HepG2 (cell line): ENCODE results near the gene TOMM20. TPM values are rescaled to one million over a fixed set of nuclear protein-coding genes. Genes with fewer than 3 reads are reported as not detected.
A peak's percentile ranks its signal among the peaks of the same experiment; 100 is the strongest.

Experiments
- GFI1 ChIP-seq: sonication (generic); formaldehyde crosslinking; IDR thresholded peaks from 2 replicates; pipeline ENCODE4 v1.5.0; 2020; ENCODE audit warnings: missing genetic modification reagents, mild to moderate bottlenecking, borderline replicate concordance
- KAT2B ChIP-seq: fragments of 150-350 bp; IDR thresholded peaks from 2 replicates; pipeline ENCODE4 v1.6.1; 2014; ENCODE audit warnings: low read depth, low read length, borderline replicate concordance
- KDM6A ChIP-seq: IDR thresholded peaks from 2 replicates; pipeline ENCODE4 v1.6.1; 2016; ENCODE audit warnings: low read depth
- KLF12 ChIP-seq: sonication (generic); formaldehyde crosslinking; IDR thresholded peaks from 2 replicates; pipeline ENCODE4 v1.4.0; 2020; ENCODE audit warnings: missing genetic modification reagents, borderline replicate concordance
- MXD4 ChIP-seq: IDR thresholded peaks from 2 replicates; pipeline ENCODE4 v1.6.1; 2016; ENCODE audit warnings: mild to moderate bottlenecking, missing biosample characterization, missing genetic modification reagents
- MXI1 ChIP-seq: IDR thresholded peaks from 3 replicates; pipeline ENCODE4 v1.6.1; 2012; ENCODE audit warnings: low read depth, low read length, inconsistent platforms, borderline replicate concordance
- PHF21A ChIP-seq: sonication (generic); formaldehyde crosslinking; IDR thresholded peaks from 2 replicates; pipeline ENCODE4 v1.5.0; 2020; ENCODE audit warnings: mild to moderate bottlenecking, missing genetic modification reagents
- PLRG1 ChIP-seq: fragments of 450-650 bp; conservative IDR thresholded peaks from 2 replicates; pipeline ENCODE4 v1.6.1; 2016
- RBM22 ChIP-seq: fragments of 200-400 bp; formaldehyde crosslinking; optimal IDR thresholded peaks from 2 replicates; pipeline ENCODE3; 2017; ENCODE audit warnings: mild to moderate bottlenecking, low read length, moderate library complexity
- SMC3 ChIP-seq: IDR thresholded peaks from 2 replicates; pipeline ENCODE4 v1.6.1; 2011; ENCODE audit warnings: low read length, improper control_type of control experiment
- ZKSCAN8 ChIP-seq: IDR thresholded peaks from 2 replicates; pipeline ENCODE4 v1.6.1; 2016; ENCODE audit warnings: borderline replicate concordance, missing genetic modification reagents, missing compliant biosample characterization
- ZMYM2 ChIP-seq: sonication (generic); formaldehyde crosslinking; IDR thresholded peaks from 2 replicates; pipeline ENCODE4 v1.8.0; 2022; ENCODE audit warnings: mild to moderate bottlenecking, missing genetic modification reagents
- ZNF256 ChIP-seq: sonication (generic); formaldehyde crosslinking; conservative IDR thresholded peaks from 2 replicates; pipeline ENCODE4 v1.4.0; 2020; ENCODE audit warnings: missing genetic modification reagents
- ZNF431 ChIP-seq: sonication (generic); formaldehyde crosslinking; IDR thresholded peaks from 2 replicates; pipeline ENCODE4 v1.9.0; 2022; ENCODE audit warnings: missing genetic modification reagents, low read depth, mild to moderate bottlenecking, borderline replicate concordance
- ZNF496 ChIP-seq: sonication (generic); formaldehyde crosslinking; IDR thresholded peaks from 2 replicates; pipeline ENCODE4 v1.8.1; 2023; ENCODE audit warnings: mild to moderate bottlenecking, moderate library complexity, missing genetic modification reagents; ENCODE audit not compliant: insufficient replicate concordance
- ZNF678 ChIP-seq: sonication (generic); formaldehyde crosslinking; IDR thresholded peaks from 2 replicates; pipeline ENCODE4 v1.4.0; 2020; ENCODE audit warnings: mild to moderate bottlenecking, missing genetic modification reagents
- ZNF790 ChIP-seq: sonication (generic); formaldehyde crosslinking; IDR thresholded peaks from 2 replicates; pipeline ENCODE4 v1.8.0; 2022; ENCODE audit warnings: missing genetic modification reagents, mild to moderate bottlenecking, borderline replicate concordance
- polyA plus RNA-seq, 8 experiments: library from polyadenylated mRNA; depleted of rRNA in 3 of 8; stranded (reverse) in 7 of 8; unstranded in 1 of 8; fragments of >200 nt; fragmentation: Illumina TruSeq in 4 of 8; extraction: Trizol in 4 of 8; gene quantifications; 2 replicates each; pipeline versions ENCODE4 v1.2.1 to v1.2.3, GENCODE V29; 2011 to 2016; ENCODE audit warnings: low read depth in 4 of 8, missing spikeins in 1 of 8, mixed read lengths in 1 of 8; ENCODE audit not compliant: insufficient read depth in 1 of 8
- total RNA-seq, 5 experiments: library from RNA; depleted of rRNA; stranded (reverse); fragments of >200 nt; fragmentation: Illumina TruSeq; extraction: Trizol; gene quantifications; 2 replicates each; pipeline ENCODE4 v1.2.3, GENCODE V29; 2016; ENCODE audit warnings: low read depth in 1 of 5
- TF ChIP-seq, protein P1 (sequence below): sonication (generic); formaldehyde crosslinking; IDR thresholded peaks from 2 replicates; pipeline ENCODE4 v1.4.0; 2020; ENCODE audit warnings: missing genetic modification reagents
- TF ChIP-seq, protein P2 (sequence below): sonication (generic); formaldehyde crosslinking; IDR thresholded peaks from 2 replicates; pipeline ENCODE4 v1.5.1; 2020; ENCODE audit warnings: mild to moderate bottlenecking, missing genetic modification reagents
- TF ChIP-seq, protein P3 (sequence below): sonication (generic); formaldehyde crosslinking; IDR thresholded peaks from 2 replicates; pipeline ENCODE4 v1.5.0; 2020; ENCODE audit warnings: mild to moderate bottlenecking, missing genetic modification reagents

Gene TOMM20
- total and polyA plus RNA-seq, 2 of the 13 experiments (the other 11 are each of a cell fraction or from before 2014, with no cell fraction given): 153 to 376 TPM

DNA sequence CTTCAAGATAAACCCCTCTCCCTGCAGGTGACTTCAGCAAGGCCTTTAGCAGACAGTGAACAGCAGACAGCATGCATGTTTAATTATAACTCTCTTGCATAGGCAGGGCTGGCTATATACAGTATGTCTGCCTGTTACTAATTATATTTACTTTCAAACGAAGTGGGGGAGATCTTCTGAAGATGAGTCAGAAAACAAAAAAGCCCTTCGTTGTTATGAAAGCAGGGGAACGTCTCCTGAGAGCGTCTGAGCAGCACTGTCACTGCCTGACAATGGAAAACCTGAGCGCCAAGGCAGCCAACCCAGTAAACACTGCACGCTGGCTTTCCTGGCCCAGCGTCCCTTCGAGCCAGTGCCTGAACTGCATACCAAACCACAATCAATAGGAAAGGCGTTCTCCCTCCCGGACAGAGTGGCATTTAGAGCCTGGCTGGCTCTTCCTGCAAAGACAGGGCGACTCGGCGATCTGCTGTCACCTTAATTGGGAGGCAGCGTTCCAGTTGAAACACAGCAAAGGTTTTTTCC lies 54.1 kb downstream of the TOMM20 start (continued):
- TF ChIP-seq ZNF256 (CRISPR knock-in tag) (no peak), ZMYM2 (CRISPR knock-in tag) (peak; percentile 54; the same call in 1 of the 2 replicates), ZKSCAN8 (CRISPR knock-in tag) (0 out of 2 replicates have a peak, but pooled peaks have one; percentile 24), ZNF678 (CRISPR knock-in tag) (no peak), GFI1 (CRISPR knock-in tag) (no peak), KDM6A (CRISPR knock-in tag) (0 out of 2 replicates have a peak, but pooled peaks have one; percentile 7), PHF21A (0 out of 2 replicates have a peak, but pooled peaks have one; percentile 10), RBM22 (no peak), MXD4 (CRISPR knock-in tag) (no peak), SMC3 (no peak), ZNF790 (no peak), MXI1 (no peak), KLF12 (CRISPR knock-in tag) (no peak), ZNF496 (CRISPR knock-in tag) (no peak), KAT2B (no peak), ZNF431 (CRISPR knock-in tag) (no peak), PLRG1 (no peak)
- TF ChIP-seq, protein P1, sequence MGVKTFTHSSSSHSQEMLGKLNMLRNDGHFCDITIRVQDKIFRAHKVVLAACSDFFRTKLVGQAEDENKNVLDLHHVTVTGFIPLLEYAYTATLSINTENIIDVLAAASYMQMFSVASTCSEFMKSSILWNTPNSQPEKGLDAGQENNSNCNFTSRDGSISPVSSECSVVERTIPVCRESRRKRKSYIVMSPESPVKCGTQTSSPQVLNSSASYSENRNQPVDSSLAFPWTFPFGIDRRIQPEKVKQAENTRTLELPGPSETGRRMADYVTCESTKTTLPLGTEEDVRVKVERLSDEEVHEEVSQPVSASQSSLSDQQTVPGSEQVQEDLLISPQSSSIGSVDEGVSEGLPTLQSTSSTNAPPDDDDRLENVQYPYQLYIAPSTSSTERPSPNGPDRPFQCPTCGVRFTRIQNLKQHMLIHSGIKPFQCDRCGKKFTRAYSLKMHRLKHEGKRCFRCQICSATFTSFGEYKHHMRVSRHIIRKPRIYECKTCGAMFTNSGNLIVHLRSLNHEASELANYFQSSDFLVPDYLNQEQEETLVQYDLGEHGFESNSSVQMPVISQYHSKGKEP: no peak
- TF ChIP-seq, protein P2, sequence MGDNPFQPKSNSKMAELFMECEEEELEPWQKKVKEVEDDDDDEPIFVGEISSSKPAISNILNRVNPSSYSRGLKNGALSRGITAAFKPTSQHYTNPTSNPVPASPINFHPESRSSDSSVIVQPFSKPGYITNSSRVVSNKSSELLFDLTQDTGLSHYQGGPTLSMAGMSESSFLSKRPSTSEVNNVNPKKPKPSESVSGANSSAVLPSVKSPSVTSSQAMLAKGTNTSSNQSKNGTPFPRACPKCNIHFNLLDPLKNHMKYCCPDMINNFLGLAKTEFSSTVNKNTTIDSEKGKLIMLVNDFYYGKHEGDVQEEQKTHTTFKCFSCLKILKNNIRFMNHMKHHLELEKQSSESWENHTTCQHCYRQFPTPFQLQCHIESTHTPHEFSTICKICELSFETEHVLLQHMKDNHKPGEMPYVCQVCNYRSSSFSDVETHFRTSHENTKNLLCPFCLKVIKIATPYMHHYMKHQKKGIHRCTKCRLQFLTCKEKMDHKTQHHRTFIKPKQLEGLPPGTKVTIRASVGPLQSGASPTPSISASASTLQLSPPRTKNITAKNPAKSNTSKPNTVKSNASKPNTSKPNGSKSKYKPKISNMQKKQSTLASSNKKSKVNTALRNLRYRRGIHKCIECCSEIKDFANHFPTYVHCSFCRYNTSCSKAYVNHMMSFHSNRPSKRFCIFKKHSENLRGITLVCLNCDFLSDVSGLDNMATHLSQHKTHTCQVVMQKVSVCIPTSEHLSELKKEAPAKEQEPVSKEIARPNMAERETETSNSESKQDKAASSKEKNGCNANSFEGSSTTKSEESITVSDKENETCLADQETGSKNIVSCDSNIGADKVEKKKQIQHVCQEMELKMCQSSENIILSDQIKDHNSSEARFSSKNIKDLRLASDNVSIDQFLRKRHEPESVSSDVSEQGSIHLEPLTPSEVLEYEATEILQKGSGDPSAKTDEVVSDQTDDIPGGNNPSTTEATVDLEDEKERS: no peak
- TF ChIP-seq, protein P3, sequence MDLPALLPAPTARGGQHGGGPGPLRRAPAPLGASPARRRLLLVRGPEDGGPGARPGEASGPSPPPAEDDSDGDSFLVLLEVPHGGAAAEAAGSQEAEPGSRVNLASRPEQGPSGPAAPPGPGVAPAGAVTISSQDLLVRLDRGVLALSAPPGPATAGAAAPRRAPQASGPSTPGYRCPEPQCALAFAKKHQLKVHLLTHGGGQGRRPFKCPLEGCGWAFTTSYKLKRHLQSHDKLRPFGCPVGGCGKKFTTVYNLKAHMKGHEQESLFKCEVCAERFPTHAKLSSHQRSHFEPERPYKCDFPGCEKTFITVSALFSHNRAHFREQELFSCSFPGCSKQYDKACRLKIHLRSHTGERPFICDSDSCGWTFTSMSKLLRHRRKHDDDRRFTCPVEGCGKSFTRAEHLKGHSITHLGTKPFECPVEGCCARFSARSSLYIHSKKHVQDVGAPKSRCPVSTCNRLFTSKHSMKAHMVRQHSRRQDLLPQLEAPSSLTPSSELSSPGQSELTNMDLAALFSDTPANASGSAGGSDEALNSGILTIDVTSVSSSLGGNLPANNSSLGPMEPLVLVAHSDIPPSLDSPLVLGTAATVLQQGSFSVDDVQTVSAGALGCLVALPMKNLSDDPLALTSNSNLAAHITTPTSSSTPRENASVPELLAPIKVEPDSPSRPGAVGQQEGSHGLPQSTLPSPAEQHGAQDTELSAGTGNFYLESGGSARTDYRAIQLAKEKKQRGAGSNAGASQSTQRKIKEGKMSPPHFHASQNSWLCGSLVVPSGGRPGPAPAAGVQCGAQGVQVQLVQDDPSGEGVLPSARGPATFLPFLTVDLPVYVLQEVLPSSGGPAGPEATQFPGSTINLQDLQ (CRISPR knock-in tag): no peak; the same call in 1 of the 2 replicates
